ENCODE results near the gene ATG2B. TPM values are rescaled to one million over a fixed set of nuclear protein-coding genes. Genes with fewer than 3 reads are reported as not detected.

The ATG2B gene
- polyA plus RNA-seq, 3 donors: 0.94 to 6.7 (median 1.3) TPM

DNA sequence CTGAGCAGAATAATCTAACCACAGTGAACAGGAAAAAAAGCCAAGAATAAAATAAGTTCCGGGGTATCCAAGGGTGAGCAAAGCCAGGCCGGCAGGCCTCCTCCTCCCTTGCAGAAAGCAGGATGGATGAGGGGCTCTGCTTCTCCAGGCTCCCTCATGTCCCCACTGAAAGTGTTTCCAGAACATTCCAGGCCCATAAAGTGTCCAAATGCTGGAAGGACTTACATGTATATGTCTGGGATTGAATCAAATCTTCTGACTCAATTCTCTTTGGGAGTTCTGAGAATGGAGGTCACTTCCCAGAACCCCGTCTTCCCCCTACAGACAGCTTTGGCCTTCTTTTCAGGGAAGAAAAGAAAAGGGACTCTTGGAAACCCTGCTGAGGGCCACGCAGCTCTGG is 132.1 kb downstream of the ATG2B start:
- Mint-ChIP-seq H3K27ac (no peak overlapping the region), H3K9me3 (peaks cover 4 to 11% (median 8%) of the 10 kb centered on the region in 7 donors), H3K4me3 (no peak overlapping the region), H3K27me3 (ENCODE audit: low read depth in 3 of 3) (peaks cover 0 to 7% (median 5%) of the 10 kb centered on the region in 3 donors), H3K4me1 (no peaks in the 10 kb centered on the region), H3K36me3 (no peaks in the 10 kb centered on the region)
- H3K36me3 ChIP-seq (replicated peaks in 1 of 2; ENCODE audit: control insufficient read depth in 1 of 2, insufficient read depth in 2 of 2, low read length in 2 of 2): no peaks in the 10 kb centered on the region
- H3K9ac ChIP-seq (ENCODE audit: insufficient read depth, low read length, poor library complexity, severe bottlenecking): no peak overlapping the region
- no peaks in the 10 kb centered on the region for H3K27me3 ChIP-seq (ENCODE audit: control insufficient read depth in 2 of 2, insufficient read depth in 2 of 2, low read length in 2 of 2)
- intact Hi-C loops (cut with micrococcal nuclease): no loop called here
- no peak overlapping the region for H2AFZ ChIP-seq (ENCODE audit: insufficient read depth, low read depth, low read length, poor library complexity, severe bottlenecking)
- WGBS (ENCODE audit: insufficient coverage): 60% methylated on average over 1 of the region's 4 CpGs
- no peak for DNase-seq
- H3K4me3 ChIP-seq (replicated peaks in 1 of 3; ENCODE audit: low read depth in 2 of 3, low read length in 3 of 3): no peak overlapping the region
- H4K20me1 ChIP-seq (ENCODE audit: insufficient read depth, low read length): no peaks in the 10 kb centered on the region
- no peaks in the 10 kb centered on the region for H3K4me1 ChIP-seq (ENCODE audit: control insufficient read depth in 1 of 2, insufficient read depth in 2 of 2, low read length in 2 of 2)
- no peak overlapping the region for H3K4me2 ChIP-seq (replicated peaks; ENCODE audit: extremely low read depth, low read length, poor library complexity, severe bottlenecking)
- no peak overlapping the region for H3K27ac ChIP-seq (ENCODE audit: low read depth in 1 of 2, low read length in 2 of 2)
- no peak for TF ChIP-seq CTCF (IDR thresholded peaks at IDR 0.05)
- no peaks in the 10 kb centered on the region for H3K79me2 ChIP-seq (ENCODE audit: insufficient read depth, low read length)
- H3K9me3 ChIP-seq (replicated peaks in 1 of 2; ENCODE audit: control insufficient read depth in 1 of 2, insufficient read depth in 1 of 2, low read length in 2 of 2): peaks cover 0 to 10% of the 10 kb centered on the region in 2 donors

DNA sequence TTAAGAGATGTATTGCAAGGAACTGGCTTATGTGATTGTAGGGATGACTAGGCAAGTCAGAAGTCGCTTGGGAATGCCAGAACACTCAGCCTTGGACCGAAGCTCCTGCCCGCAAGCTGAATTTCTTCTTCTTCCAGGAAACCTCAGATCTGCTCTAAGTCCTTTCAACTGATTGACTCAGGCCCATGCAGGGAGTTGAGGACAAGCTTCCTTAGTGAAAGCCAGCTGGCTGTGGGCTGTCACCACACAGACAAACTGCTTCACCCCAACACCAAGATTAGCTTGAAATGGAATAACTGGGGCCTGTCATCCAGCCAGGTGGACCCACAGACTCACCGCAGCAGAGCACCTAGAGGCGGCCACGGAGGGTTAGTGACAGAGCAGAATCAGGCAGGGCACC is 133.8 kb downstream of the ATG2B start:
- no peak for TF ChIP-seq CTCF (IDR thresholded peaks at IDR 0.05)
- Histone ChIP-seq H2AFZ (ENCODE audit: insufficient read depth, low read depth, low read length, poor library complexity, severe bottlenecking) (no peak overlapping the region), H3K9ac (ENCODE audit: insufficient read depth, low read length, poor library complexity, severe bottlenecking) (no peak overlapping the region), H3K27me3 (ENCODE audit: control insufficient read depth in 2 of 2, insufficient read depth in 2 of 2, low read length in 2 of 2) (no peaks in the 10 kb centered on the region), H3K4me3 (replicated peaks in 1 of 3; ENCODE audit: low read depth in 2 of 3, low read length in 3 of 3) (no peak overlapping the region), H3K36me3 (replicated peaks in 1 of 2; ENCODE audit: control insufficient read depth in 1 of 2, insufficient read depth in 2 of 2, low read length in 2 of 2) (no peaks in the 10 kb centered on the region), H3K9me3 (replicated peaks in 1 of 2; ENCODE audit: control insufficient read depth in 1 of 2, insufficient read depth in 1 of 2, low read length in 2 of 2) (peaks cover 0 to 10% of the 10 kb centered on the region in 2 donors), H3K4me2 (replicated peaks; ENCODE audit: extremely low read depth, low read length, poor library complexity, severe bottlenecking) (no peak overlapping the region), H3K4me1 (ENCODE audit: control insufficient read depth in 1 of 2, insufficient read depth in 2 of 2, low read length in 2 of 2) (no peaks in the 10 kb centered on the region), H3K27ac (ENCODE audit: low read depth in 1 of 2, low read length in 2 of 2) (no peak overlapping the region), H3K79me2 (ENCODE audit: insufficient read depth, low read length) (no peaks in the 10 kb centered on the region), H4K20me1 (ENCODE audit: insufficient read depth, low read length) (no peaks in the 10 kb centered on the region)
- H3K27me3 Mint-ChIP-seq (ENCODE audit: low read depth in 3 of 3): peaks cover 4 to 6% (median 5%) of the 10 kb centered on the region in 3 donors
- H3K4me3 Mint-ChIP-seq: no peak overlapping the region
- H3K27ac Mint-ChIP-seq: no peak overlapping the region
- DNase-seq: no peak
- no peaks in the 10 kb centered on the region for H3K36me3 Mint-ChIP-seq
- peaks cover 4 to 11% (median 8%) of the 10 kb centered on the region in 7 donors for H3K9me3 Mint-ChIP-seq
- intact Hi-C loops (cut with micrococcal nuclease): no loop called here
- 100% methylated on average over 6 of the region's 6 CpGs for whole genome bisulfite sequencing (ENCODE audit: insufficient coverage)
- no peaks in the 10 kb centered on the region for H3K4me1 Mint-ChIP-seq

Small RNAs within 50 kb of the gene (small RNA-seq; reads per million reads assigned to genes)
- gene RNU2-33P (ENCODE audit: insufficient read length, low read depth): not detected

Other genes with a start within 250 kb of the ATG2B start
- not detected for gene BDKRB2, start 158.5 kb downstream of the ATG2B start, polyA plus RNA-seq
- gene BDKRB1, start 107.1 kb downstream of the ATG2B start, polyA plus RNA-seq: not detected
- gene GSKIP, start 185 bp upstream of the ATG2B start, polyA plus RNA-seq: 10 to 100 TPM in 2 of 3 donors, 1 to 10 TPM in 1; 3.1 to 24.7 (median 20.7) TPM
- under 1 TPM in 1 of 3 donors, not detected in 2; 0.16 TPM for gene AK7, start 28.8 kb upstream of the ATG2B start, polyA plus RNA-seq
- gene PAPOLA, start 139.0 kb upstream of the ATG2B start, polyA plus RNA-seq: 10 to 100 TPM; 57.9 to 87.5 (median 80.3) TPM